ENCODE data around the gene CCNG2. TPM values are rescaled to one million over a fixed set of nuclear protein-coding genes. Genes with fewer than 3 reads are reported as not detected.

The CCNG2 gene
- polyA plus RNA-seq, 1 experiment = 42.3 TPM

DNA sequence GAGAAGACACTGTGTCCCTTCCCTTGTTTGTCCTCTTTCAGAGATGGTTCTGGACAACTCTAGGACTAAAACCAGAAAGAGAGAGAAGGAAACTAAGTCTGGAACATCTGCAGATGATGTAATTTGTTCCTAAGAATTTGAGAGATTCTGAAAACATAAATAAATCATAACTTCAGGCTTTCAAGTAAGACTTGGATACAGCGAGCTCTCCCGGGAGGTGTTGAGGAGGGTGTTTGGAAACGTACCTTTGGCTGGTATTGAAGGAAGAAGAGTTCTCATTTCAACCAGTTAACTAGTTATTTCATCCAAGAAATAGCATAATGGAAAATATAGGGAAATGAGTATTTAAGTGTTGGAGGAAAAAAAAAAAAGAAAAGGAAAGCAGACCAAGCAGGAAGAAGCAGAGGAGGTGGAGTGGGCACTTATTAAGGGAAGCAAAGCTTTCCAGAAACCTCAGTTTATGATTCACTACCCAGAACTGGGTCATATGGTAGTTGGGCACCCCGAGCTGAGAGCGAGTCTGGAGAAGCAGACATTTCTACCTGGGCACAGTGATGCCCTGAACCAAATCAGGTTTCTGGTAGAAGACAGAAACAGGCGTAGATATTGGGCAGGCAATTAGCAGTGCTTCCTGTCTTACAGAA lies 26.9 kb downstream of the CCNG2 start:
- POLR2A ChIA-PET = no interaction called here
- no peak for DNase-seq (ENCODE audit: low read depth, low spot score)
- CTCF ChIA-PET = interaction anchor here (2.0 to 2.7 kb wide), 2 partner anchors 19 to 89 kb away, joined by 5 to 13 read pairs; no protein-coding TSS in a partner anchor

DNA sequence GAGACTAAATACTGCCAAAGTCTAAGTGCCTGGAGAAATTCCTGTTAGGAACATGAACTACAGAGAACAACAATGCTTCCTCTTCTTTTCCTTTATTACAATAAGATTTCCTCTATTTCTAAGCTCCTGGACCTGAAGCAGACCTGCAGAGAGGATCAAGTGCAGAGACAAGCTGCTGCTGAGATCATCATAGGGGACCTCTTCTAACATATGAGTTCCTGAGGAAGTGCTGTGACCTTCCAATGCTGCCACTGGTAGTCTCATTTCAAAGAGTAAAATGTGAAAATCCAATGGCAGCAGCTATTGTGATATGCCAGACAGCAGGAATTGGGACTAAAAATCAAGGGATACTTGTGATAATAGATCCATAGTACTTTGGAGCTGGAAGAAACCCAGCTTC lies 28.0 kb downstream of the CCNG2 start:
- ChIA-PET CTCF (interaction anchor here (0.6 to 2.7 kb wide), 4 partner anchors 18 to 1290 kb away, joined by 3 to 13 read pairs (median 5); no protein-coding TSS in a partner anchor), POLR2A (no interaction called here)
- DNase-seq (ENCODE audit: low read depth, low spot score) = no peak
- no peak overlapping the region for H3K27ac ChIP-seq (ENCODE audit: low read depth, low read length)
- peaks cover 29% of the 10 kb centered on the region for H3K27me3 ChIP-seq (ENCODE audit: control insufficient read depth, insufficient read depth, low read length)
- TF ChIP-seq, protein P1, sequence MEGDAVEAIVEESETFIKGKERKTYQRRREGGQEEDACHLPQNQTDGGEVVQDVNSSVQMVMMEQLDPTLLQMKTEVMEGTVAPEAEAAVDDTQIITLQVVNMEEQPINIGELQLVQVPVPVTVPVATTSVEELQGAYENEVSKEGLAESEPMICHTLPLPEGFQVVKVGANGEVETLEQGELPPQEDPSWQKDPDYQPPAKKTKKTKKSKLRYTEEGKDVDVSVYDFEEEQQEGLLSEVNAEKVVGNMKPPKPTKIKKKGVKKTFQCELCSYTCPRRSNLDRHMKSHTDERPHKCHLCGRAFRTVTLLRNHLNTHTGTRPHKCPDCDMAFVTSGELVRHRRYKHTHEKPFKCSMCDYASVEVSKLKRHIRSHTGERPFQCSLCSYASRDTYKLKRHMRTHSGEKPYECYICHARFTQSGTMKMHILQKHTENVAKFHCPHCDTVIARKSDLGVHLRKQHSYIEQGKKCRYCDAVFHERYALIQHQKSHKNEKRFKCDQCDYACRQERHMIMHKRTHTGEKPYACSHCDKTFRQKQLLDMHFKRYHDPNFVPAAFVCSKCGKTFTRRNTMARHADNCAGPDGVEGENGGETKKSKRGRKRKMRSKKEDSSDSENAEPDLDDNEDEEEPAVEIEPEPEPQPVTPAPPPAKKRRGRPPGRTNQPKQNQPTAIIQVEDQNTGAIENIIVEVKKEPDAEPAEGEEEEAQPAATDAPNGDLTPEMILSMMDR (IDR thresholded peaks at IDR 0.05; ENCODE audit: low read depth, low read length) = no peak
- no peak overlapping the region for H3K4me3 ChIP-seq (ENCODE audit: low read depth, low read length)
- H3K9me3 ChIP-seq (ENCODE audit: control insufficient read depth, insufficient read depth, low read length) = no peaks in the 10 kb centered on the region

More for the DNA sequence above, 26.9 kb downstream of the CCNG2 start:
- Histone ChIP-seq H3K4me3 (ENCODE audit: low read depth, low read length) (no peak overlapping the region), H3K27ac (ENCODE audit: low read depth, low read length) (no peak overlapping the region), H3K9me3 (ENCODE audit: control insufficient read depth, insufficient read depth, low read length) (no peaks in the 10 kb centered on the region), H3K27me3 (ENCODE audit: control insufficient read depth, insufficient read depth, low read length) (peaks cover 37% of the 10 kb centered on the region)
- TF ChIP-seq, protein P1 (IDR thresholded peaks at IDR 0.05; ENCODE audit: low read depth, low read length) = no peak

DNA sequence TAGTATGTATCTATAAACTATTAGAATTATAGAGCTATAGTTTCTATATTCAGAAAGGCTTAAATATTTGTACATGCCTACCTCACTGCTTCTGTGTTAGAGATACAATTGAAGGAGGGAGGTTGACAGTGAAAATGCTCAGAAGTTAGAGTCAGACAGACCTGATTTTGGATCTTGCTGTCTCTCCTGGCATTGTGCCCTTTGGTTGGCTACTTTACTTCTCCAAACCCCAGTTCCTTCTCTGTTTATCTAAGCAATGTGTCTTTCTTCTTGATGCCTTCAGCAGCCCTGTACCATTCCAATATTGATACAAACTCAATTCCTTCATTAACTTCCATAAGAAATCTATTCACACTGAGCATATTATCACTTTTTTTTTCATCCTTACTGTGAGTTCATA lies 28.7 kb downstream of the CCNG2 start:
- Histone ChIP-seq H3K27me3 (ENCODE audit: control insufficient read depth, insufficient read depth, low read length) (peaks cover 28% of the 10 kb centered on the region), H3K4me3 (ENCODE audit: low read depth, low read length) (no peak overlapping the region), H3K27ac (ENCODE audit: low read depth, low read length) (no peak overlapping the region), H3K9me3 (ENCODE audit: control insufficient read depth, insufficient read depth, low read length) (no peaks in the 10 kb centered on the region)
- TF ChIP-seq, protein P1 (IDR thresholded peaks at IDR 0.05; ENCODE audit: low read depth, low read length) = no peak
- no peak for DNase-seq (ENCODE audit: low read depth, low spot score)
- ChIA-PET POLR2A (no interaction called here), CTCF (interaction anchor here (0.6 to 2.7 kb wide), 3 partner anchors 17 to 1290 kb away, joined by 3 to 13 read pairs (median 5); no protein-coding TSS in a partner anchor)

DNA sequence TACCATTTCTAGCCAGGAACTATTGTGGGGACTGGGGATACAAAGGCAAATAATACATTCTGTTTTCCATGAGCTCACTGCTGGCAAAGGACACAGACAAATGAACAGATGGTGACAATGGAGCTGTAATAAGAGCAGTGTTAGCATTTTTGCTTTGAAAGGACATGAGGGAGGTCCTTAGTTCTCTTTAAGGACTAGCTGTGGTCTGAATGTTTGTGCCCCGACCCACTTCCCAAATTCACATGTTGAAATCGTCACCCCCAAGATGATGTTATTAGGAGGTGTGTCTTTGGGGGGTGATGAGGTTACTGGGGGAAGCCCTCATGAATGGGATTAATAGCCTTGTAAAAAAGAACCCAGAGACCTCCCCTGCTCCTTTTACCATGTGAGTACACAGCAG lies 30.3 kb downstream of the CCNG2 start:
- no peak overlapping the region for H3K4me3 ChIP-seq (ENCODE audit: low read depth, low read length)
- POLR2A ChIA-PET = no interaction called here
- H3K9me3 ChIP-seq (ENCODE audit: control insufficient read depth, insufficient read depth, low read length) = no peaks in the 10 kb centered on the region
- no peak overlapping the region for H3K27ac ChIP-seq (ENCODE audit: low read depth, low read length)
- H3K27me3 ChIP-seq (ENCODE audit: control insufficient read depth, insufficient read depth, low read length) = peaks cover 21% of the 10 kb centered on the region
- CTCF ChIA-PET = interaction anchor here (5.6 kb wide), 1 partner anchor 15 kb away, joined by 34 read pairs; no protein-coding TSS in a partner anchor
- no peak for DNase-seq (ENCODE audit: low read depth, low spot score)
- TF ChIP-seq, protein P1 (IDR thresholded peaks at IDR 0.05; ENCODE audit: low read depth, low read length) = no peak

DNA sequence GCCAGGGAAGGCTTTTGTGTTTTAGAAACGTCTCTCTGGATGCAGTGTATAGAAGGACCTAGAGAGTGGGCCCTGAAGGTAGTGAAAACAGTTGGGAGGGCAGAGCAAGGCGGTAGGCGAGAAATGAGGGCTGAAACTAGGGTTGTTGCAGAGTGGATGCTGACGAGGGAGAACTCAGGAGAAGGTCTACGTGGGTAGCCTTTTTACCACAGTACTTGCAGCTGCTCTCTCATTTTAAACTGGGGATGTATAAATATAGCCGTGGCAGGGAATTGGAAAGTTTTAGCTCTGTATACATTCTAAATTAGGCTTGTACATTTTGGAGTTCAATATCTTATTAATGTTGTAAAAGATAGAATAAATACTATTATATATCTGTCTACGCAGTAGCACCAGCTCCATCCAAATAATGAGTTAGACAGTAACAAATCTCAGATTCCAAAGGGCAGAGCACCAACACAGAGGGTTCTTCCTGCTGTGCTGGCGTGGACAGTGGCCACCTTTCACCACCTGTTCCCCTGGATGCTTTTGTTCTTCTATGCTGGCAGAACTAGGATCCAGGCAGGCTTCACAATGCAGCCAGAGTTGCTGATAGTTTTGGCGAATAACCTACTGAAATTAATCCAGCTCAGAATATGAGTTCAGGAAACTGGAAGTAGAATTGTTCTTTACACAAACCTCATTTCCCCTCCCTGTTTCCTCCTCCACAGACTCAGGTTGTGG lies 31.7 kb downstream of the CCNG2 start:
- H3K9me3 ChIP-seq (ENCODE audit: control insufficient read depth, insufficient read depth, low read length) = no peaks in the 10 kb centered on the region
- no peak overlapping the region for H3K4me3 ChIP-seq (ENCODE audit: low read depth, low read length)
- no peak overlapping the region for H3K27ac ChIP-seq (ENCODE audit: low read depth, low read length)
- TF ChIP-seq, protein P1 (IDR thresholded peaks at IDR 0.05; ENCODE audit: low read depth, low read length) = no peak
- ChIA-PET POLR2A (no interaction called here), CTCF (interaction anchor here (5.6 kb wide), 1 partner anchor 14 kb away, joined by 34 read pairs; no protein-coding TSS in a partner anchor)
- H3K27me3 ChIP-seq (ENCODE audit: control insufficient read depth, insufficient read depth, low read length) = peaks cover 16% of the 10 kb centered on the region
- no peak for DNase-seq (ENCODE audit: low read depth, low spot score)
